Kidney tubule cell (primary cell): ENCODE measurements around the gene DRAXIN.

Experiments
- DNase-seq: peaks from one replicate; pipeline ENCODE4 v3.0.0-alpha.2; 2018; ENCODE audit warnings: low spot score

DRAXIN gene

GRCh38 chr1:11685210-11685752, 6.2 kb upstream of the DRAXIN start:
- no peak for DNase-seq

GRCh38 chr1:11688506-11688905, 3.0 kb upstream of the DRAXIN start:
- no peak for DNase-seq

DNA sequence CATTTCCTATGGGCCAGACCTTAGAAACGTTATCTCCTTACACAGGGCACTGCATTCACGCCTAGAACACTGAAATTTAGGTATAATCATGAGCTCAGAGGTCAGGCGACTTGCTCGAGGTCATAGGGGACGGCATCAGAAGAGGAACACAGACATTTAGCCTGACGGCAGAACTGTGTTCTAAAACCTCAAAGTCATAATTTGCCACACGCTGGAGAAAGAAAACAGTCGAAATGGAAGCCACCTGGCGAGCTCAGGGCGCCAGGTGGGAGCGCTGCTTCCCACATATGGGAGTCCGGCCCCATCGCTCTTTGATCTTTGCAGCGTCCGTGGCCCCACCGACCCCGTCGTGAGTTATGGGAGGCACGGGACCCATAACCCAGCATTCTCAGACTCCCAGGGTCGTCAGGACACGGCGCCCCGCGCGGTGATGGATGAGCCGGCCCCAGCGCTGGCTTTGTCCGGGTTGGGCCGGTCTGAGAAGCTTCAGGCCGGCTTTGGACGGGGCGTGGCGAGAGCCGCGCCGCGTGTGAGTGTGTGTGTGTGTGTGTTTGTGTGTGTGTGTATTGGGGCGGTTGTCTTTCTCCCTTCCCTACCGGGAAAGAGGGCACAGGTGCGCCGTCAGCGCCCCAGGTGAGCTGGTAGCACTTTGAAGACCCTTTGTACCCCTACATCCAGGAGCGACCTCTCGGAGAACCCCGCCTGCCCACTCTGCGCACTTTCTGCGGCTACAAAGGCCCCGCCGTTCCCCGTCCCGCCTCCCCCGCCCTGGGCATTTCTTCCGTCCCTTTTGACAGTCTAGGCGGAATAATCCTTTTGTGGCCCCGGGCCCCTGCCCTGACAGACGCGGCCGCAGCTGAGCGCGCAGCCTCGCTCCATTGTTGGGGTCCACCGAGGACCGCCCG, 861 bp upstream of the DRAXIN start:
- DNase-seq: no peak

- no peak for DNase-seq
These were observed 610 bp downstream of the DRAXIN start for GRCh38 chr1:11691928-11692711.

GRCh38 chr1:11693024-11693590, 1.6 kb downstream of the DRAXIN start:
- DNase-seq: peak; percentile 90

DNA sequence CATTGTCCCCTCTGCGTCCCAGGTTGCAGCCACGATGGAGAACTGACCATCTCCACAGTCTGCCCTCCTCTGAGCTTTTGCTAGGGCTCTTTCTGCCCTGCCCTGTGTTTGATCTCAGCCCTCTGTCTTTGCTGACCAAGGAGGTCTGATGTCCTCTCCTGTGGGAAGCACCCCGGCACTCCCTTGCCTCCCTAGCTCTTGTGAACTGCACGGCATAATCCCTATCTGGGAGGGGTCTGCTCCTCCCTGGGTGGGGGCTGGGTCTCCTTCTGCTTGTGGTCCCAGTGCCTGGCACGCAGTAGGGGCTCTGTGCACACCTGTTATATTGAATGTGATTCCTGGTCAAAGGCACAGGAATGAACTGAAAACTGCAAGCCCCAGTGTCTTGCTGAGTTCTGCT, 2.4 kb downstream of the DRAXIN start:
- no peak for DNase-seq

DNA sequence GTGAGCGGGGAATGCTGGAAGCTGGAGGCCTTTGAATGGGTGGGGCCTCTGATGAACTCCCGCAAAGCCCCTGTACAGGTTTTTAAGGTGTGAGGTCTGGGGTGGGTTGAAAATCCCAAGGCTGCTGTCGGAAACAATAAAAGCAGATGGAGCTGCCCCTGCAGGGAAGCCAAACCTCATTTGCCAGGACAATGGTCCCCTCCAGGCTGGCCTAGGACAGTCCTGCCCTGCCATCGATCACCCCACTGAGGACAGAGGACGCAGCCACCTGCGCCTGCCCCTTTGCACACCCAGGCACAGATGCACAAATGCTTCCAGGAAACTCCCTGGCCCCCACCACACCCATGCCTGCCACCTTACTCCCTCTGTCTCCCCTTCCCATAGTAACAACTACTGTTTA, 4.4 kb downstream of the DRAXIN start:
- DNase-seq: no peak

DNA sequence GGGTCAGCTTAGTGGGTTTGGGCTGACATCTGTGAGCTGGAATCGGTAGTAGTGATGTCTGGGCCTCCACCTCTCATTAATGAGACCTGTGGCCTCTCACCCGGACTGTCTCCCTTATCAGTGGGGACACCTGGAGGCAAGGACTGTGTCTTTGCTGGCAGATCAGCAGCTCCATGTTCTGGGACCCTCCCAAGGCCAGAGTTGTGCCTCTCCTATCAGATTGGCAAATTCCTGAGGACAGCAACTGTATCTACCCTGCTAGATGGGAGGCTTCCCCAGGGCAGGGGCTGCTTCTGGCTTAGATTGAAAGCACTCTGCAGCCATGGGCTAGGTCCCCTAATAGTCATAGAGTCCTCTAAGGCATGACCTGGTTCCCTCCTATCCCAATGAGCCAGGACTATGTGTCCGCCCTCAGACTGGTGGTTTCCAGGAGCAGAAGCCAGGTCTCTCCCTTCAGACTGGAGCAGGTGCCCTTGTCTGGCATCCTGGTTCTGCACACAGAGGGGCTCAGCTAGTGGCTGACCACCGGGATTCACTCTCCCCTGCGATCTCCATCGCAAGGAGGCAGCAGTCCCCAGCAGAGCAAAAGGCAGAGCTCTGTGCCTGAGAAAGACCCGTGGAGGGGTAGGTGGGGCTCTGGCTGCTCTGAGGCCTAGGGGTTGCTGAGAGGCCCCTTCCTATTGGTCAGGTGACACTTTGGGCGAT, 5.8 kb downstream of the DRAXIN start:
- no peak for DNase-seq

- no peak for DNase-seq
These were observed 6.3 kb downstream of the DRAXIN start for GRCh38 chr1:11697893-11698210.

GRCh38 chr1:11700601-11701467, 9.3 kb downstream of the DRAXIN start:
- no peak for DNase-seq

DNA sequence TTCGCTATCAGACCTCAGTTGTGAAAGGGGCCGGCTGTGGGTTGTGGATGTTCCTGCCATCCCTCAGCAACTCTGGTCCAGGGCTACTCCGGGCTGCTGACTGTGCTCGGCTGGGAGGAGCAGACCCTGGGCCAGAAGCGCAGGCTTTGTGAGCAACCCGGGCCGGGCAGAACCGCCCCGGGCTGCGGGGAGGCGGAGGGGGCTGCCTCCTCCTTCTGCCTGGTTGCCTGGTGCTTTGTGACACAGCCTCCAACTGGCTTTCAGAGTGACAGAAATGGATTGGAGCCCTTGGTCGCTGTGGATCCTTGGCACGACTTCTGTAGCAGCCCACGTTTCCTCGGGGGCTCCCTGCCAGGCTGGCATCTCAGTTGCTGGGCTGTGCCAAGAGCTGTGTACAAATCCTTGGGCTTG, 10.0 kb downstream of the DRAXIN start:
- DNase-seq: no peak

- no peak for DNase-seq
These were observed 10.7 kb downstream of the DRAXIN start for GRCh38 chr1:11701981-11702803.

DNA sequence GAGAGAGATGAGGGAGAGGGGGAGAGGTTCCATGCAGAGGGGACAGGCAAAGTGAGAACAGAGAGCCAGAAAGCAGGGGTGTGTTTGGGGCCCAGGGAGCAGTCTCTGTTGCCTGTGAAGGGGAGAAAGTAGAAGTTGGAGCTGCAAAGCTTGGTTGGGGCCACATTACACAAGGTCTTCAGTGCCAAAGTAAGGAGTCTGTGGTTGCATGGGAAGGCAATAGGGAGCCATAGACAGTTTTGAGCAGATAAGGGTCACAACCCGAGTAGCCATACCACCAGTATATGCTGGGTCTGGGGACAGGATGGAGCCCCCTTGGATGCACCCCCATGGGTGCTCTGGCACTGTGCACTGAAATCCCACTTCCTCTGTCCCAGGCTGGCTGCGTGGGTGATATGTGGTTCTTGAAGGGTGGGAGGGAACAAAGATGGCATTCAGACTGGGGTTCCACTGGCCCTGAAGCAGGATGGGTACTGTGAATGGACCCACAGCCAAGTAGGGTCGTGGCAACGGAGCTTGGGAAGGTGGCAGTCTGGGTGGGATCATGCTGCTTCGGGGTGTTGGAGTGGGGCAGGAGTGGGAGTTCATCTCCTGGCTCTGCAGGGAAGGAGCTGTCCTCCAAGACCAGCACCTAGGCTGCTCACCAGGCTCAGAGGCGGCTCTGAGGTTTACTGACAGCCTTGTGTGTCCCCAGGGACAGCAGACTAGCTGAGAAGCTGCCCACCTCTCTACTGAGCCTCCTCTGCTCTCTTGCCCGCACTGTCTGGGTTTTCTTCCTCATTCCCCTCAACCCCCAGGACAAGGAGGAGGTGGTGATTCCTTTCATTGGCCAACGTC, 12.1 kb downstream of the DRAXIN start:
- DNase-seq: no peak

GRCh38 chr1:11704194-11704529, 12.7 kb downstream of the DRAXIN start:
- DNase-seq: no peak

DNA sequence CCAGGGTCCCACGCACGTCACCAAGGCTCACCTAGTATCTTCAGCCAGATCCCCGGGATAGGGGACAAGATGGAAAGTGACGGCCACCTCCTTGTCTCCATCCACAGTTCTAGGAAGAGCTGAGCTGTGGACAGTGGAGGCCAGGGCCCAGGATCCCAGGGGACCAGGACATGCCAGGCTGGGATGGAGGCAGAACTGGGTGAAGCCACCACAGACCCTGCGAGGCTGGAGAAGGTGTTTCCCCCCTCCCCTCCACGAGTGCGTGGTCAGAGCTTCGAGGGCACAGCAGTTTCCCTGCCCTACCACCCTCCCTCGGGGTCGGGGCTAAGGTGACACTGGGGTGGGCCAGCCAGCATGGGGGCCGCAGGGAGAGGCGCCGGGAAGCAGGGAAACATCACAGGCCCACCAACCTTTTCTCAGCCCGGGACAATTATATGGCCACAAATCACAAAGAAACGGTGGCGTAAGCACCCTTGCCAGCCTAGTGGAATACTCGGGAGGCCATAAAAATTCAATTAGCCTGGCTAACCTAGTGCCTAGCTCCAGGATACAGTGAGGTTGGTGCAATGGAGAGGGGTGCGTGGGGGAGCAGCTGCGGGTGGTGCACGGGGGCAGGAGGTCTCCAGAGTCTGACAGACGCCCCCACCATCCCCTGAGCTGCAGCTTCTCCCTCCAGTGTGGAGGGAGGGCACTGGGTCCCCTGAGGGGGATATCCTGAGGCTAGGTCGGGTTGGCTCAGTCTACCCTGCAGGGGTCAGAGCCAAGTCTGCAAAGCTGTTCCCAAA, 13.4 kb downstream of the DRAXIN start:
- DNase-seq: no peak

- no peak for DNase-seq
These were observed 14.1 kb downstream of the DRAXIN start for GRCh38 chr1:11705596-11705995.

DNA sequence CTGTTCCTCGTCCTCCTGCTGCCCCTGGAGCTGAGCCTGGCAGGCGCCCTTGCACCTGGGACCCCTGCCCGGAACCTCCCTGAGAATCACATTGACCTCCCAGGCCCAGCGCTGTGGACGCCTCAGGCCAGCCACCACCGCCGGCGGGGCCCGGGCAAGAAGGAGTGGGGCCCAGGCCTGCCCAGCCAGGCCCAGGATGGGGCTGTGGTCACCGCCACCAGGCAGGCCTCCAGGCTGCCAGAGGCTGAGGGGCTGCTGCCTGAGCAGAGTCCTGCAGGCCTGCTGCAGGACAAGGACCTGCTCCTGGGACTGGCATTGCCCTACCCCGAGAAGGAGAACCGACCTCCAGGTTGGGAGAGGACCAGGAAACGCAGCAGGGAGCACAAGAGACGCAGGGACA, 14.8 kb downstream of the DRAXIN start:
- DNase-seq: no peak

DNA sequence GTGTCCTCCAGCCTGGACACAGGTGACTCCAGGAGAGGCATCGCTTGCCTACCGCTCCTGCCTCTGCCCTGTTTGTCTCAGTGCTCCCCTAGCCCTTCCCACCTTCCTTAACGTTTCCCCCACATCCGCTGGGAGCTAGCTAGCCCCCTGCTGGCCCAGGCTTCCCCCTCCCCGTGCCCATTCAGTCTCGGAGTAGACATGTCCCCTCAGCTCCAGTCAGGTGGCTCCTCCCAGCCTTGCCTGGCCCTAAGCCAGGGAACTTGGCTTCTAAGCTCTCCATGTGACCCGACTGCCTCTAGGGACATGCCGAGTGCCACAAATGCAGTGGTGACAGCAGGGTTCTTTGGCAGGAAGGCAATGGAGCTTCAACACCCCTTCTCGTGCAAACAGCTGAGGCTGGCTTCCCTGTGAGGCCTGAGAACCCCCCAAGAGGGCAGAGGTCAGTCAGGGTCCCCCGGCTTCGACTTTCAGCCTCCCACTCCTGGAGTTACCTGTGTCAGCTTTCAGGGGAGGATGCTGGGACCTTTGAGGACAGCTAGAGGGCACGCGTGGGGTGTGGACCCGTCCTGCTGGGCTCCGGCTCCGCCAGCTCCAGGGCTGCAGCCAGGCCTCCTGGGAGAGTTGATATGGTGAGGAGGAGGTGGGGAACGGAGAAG, 16.2 kb downstream of the DRAXIN start:
- DNase-seq: peak; percentile 23
